GM06990 (cell line): ENCODE measurements around the gene ITCH.
"Not testable (repeated sequence)": the region's sequence is repeated elsewhere in the genome, so short reads cannot be mapped to it uniquely, and the experiment has no call there.

ENCODE experiments used
- DNase-seq: peaks from one replicate; pipeline ENCODE4 v3.0.0-alpha.2; 2011; ENCODE audit not compliant: insufficient read length; ENCODE audit errors: extremely low read depth
- H3K27me3 ChIP-seq: replicated peaks from 2 replicates; pipeline ENCODE4 v1.6.0; 2011; ENCODE audit warnings: low read length; ENCODE audit not compliant: control insufficient read depth, insufficient read depth
- H3K36me3 ChIP-seq: 2 replicates; pipeline ENCODE4 v1.5.1; 2011; ENCODE audit warnings: low read length; ENCODE audit not compliant: control insufficient read depth, insufficient read depth
- H3K4me3 ChIP-seq: replicated peaks from 2 replicates; pipeline ENCODE4 v1.5.1; 2011; ENCODE audit warnings: low read depth, mild to moderate bottlenecking, control low read depth, low read length
- TF ChIP-seq, protein P1 (sequence below): IDR thresholded peaks from 2 replicates; pipeline ENCODE4 v1.5.1; 2011; ENCODE audit warnings: low read length, control low read depth, mild to moderate bottlenecking, inconsistent platforms; ENCODE audit not compliant: insufficient read depth, poor library complexity, severe bottlenecking

ITCH gene

GRCh38 chr20:34427331-34427730 lies 64.3 kb downstream of the ITCH start:
- H3K27me3 ChIP-seq: no peaks in the 10 kb centered on the region
- no peak overlapping the region for H3K4me3 ChIP-seq
- TF ChIP-seq, protein P1, sequence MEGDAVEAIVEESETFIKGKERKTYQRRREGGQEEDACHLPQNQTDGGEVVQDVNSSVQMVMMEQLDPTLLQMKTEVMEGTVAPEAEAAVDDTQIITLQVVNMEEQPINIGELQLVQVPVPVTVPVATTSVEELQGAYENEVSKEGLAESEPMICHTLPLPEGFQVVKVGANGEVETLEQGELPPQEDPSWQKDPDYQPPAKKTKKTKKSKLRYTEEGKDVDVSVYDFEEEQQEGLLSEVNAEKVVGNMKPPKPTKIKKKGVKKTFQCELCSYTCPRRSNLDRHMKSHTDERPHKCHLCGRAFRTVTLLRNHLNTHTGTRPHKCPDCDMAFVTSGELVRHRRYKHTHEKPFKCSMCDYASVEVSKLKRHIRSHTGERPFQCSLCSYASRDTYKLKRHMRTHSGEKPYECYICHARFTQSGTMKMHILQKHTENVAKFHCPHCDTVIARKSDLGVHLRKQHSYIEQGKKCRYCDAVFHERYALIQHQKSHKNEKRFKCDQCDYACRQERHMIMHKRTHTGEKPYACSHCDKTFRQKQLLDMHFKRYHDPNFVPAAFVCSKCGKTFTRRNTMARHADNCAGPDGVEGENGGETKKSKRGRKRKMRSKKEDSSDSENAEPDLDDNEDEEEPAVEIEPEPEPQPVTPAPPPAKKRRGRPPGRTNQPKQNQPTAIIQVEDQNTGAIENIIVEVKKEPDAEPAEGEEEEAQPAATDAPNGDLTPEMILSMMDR: no peak
- H3K36me3 ChIP-seq: peaks cover 2% of the 10 kb centered on the region
- no peak for DNase-seq

DNA sequence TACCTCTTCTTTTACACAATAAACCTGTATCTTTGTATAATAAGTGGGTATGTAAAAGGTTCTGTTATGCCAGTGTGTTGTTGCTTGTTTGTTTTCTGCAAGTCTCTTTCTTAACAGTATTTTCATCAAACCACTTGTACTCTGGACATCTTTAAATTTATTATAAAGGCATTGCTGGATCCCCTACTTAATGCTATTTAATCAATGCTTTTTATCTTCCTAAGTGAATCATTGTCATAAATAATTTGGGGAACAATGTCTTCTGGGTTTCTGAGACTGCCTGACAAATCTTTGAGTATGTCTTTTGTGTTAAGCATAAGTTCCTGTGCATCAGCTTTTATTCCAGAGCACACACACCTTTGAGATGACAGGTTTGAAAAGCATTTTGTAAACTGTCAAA lies 64.7 kb downstream of the ITCH start:
- TF ChIP-seq, protein P1: no peak
- no peak for DNase-seq
- Histone ChIP-seq H3K4me3 (no peak overlapping the region), H3K27me3 (no peaks in the 10 kb centered on the region), H3K36me3 (peaks cover 2% of the 10 kb centered on the region)

- DNase-seq: no peak
- H3K4me3 ChIP-seq: no peak overlapping the region
- H3K27me3 ChIP-seq: no peaks in the 10 kb centered on the region
- H3K36me3 ChIP-seq: no peaks in the 10 kb centered on the region; the same call in 1 of the 2 replicates
- TF ChIP-seq, protein P1: no peak
Measured at GRCh38 chr20:34431168-34431567, 68.1 kb downstream of the ITCH start.

GRCh38 chr20:34432663-34433062 lies 69.6 kb downstream of the ITCH start:
- DNase-seq, H3K36me3 ChIP-seq, H3K27me3 ChIP-seq, H3K4me3 ChIP-seq: not testable (repeated sequence)

DNA sequence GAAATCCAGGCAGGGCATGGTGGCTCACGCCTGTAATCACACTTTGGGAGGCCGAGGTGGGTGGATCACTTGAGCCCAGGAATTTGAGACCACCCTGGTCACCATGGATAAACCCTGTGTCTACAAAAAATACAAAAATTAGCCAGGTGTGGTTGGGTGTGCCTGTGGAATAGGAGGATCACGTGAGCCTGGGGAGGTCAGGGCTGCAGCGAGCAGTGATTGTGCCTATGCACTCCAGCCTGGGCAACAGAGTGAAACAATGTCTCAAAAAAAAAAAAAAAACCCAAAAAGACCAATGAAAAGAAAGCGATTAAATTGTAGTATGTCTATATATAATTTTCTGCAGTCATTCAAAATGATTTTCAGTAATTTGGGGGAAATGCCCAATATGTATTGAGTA lies 70.3 kb downstream of the ITCH start:
- no peak for DNase-seq
- TF ChIP-seq, protein P1: no peak
- Histone ChIP-seq H3K27me3 (no peaks in the 10 kb centered on the region), H3K36me3 (peaks cover under 1% of the 10 kb centered on the region), H3K4me3 (no peak overlapping the region)

GRCh38 chr20:34435589-34435988 lies 72.5 kb downstream of the ITCH start:
- TF ChIP-seq, protein P1: no peak
- H3K4me3 ChIP-seq: no peak overlapping the region
- no peaks in the 10 kb centered on the region for H3K27me3 ChIP-seq
- DNase-seq: no peak
- peaks cover 3% of the 10 kb centered on the region for H3K36me3 ChIP-seq
